K562 (cell line): Measurements from ENCODE around the gene ABLIM1. TPM values are rescaled to one million over a fixed set of nuclear protein-coding genes. Genes with fewer than 3 reads are reported as not detected.

Experiments used
- ATAC-seq: fragments of 200-7000 bp; cut with Tn5 transposase; 3 replicates; pipeline ENCODE4 v1.9.1; 2020; ENCODE audit warnings: moderate library complexity
- BruUV-seq: library from RNA; stranded (reverse); fragments of 400-500 nt; replicated peaks from 2 replicates; lab custom pipeline; 2021; lab: Mats Ljungman, UMichigan
- CTCF ChIA-PET: fragments of 300-600 bp; formaldehyde crosslinking; extraction: SDS; loops from one replicate; lab custom pipeline; 2021; ENCODE audit warnings: low intra/inter-chr PET ratio; lab: Yijun Ruan, JAX
- POLR2A ChIA-PET: fragments of 300-600, 350-650 bp; sonication (Branson Sonifier 250); formaldehyde crosslinking; extraction: SDS; loops from one replicate; lab custom pipeline; 2021; ENCODE audit warnings: antibody characterized with exemption, inconsistent platforms; lab: Yijun Ruan, JAX
- DNase-seq, 4 experiments: peaks; one replicate each; pipeline versions ENCODE4 v3.0.0 to v3.0.0-alpha.2; 2011 to 2018; ENCODE audit warnings: low spot score in 3 of 4, mixed read lengths in 3 of 4; ENCODE audit errors: extremely low read depth in 1 of 4
- FAIRE-seq: peaks from 2 replicates; lab custom pipeline; 2011; peaks lifted over from hg19 to GRCh38; lab: Jason Lieb, UNC
- H2AFZ ChIP-seq: 2 replicates; pipeline ENCODE4 v1.6.0; 2011; ENCODE audit warnings: low read depth, low read length, control low read depth, inconsistent platforms
- H3K27ac ChIP-seq: fragments of 200-600 bp; 3 replicates; pipeline ENCODE4 v1.8.0; 2011; ENCODE audit warnings: low read depth, mild to moderate bottlenecking, control low read depth, inconsistent platforms, low read length, moderate library complexity, mixed read lengths; ENCODE audit errors: extremely low read depth
- H3K27me3 ChIP-seq, 2 experiments: fragments of 300-600 bp in 1 of 2; 2 replicates in 1 of 2; 3 replicates in 1 of 2; pipeline versions ENCODE4 v1.6.0 to v1.8.0; 2011; ENCODE audit warnings: inconsistent platforms in 2 of 2, low read length in 2 of 2, mild to moderate bottlenecking in 1 of 2, mixed read lengths in 1 of 2, moderate library complexity in 1 of 2; ENCODE audit not compliant: control insufficient read depth in 2 of 2, insufficient read depth in 2 of 2
- H3K36me3 ChIP-seq: fragments of 300-600 bp; 3 replicates; pipeline ENCODE4 v1.8.0; 2011; ENCODE audit warnings: mild to moderate bottlenecking, low read length, inconsistent platforms; ENCODE audit not compliant: control insufficient read depth, insufficient read depth
- H3K4me1 ChIP-seq, 2 experiments: fragments of 200-600 bp in 1 of 2; replicated peaks in 1 of 2; 2 replicates in 1 of 2; 3 replicates in 1 of 2; pipeline versions ENCODE4 v1.5.1 to v1.8.0; 2011; ENCODE audit warnings: inconsistent platforms in 2 of 2, low read length in 2 of 2, mild to moderate bottlenecking in 1 of 2, mixed read lengths in 1 of 2, moderate library complexity in 1 of 2; ENCODE audit not compliant: control insufficient read depth in 2 of 2, insufficient read depth in 2 of 2
- H3K4me2 ChIP-seq: 2 replicates; pipeline ENCODE4 v1.6.1; 2011; ENCODE audit warnings: low read length, control low read depth, inconsistent platforms, mixed read lengths; ENCODE audit not compliant: insufficient read depth
- H3K4me3 ChIP-seq: fragments of 200-600 bp; sonication (generic), shearing (Covaris generic); 2 replicates; pipeline ENCODE4 v1.5.1; 2016; ENCODE audit warnings: control low read depth, inconsistent platforms
- H3K79me2 ChIP-seq: fragments of 200-600 bp; 3 replicates; pipeline ENCODE4 v1.8.0; 2011; ENCODE audit warnings: low read length, inconsistent platforms; ENCODE audit not compliant: control insufficient read depth, insufficient read depth
- H3K9ac ChIP-seq, 2 experiments: 2 replicates each; pipeline versions ENCODE4 v1.6.0 to v1.6.1; 2011; ENCODE audit warnings: low read depth in 2 of 2, low read length in 2 of 2, control low read depth in 1 of 2, inconsistent platforms in 1 of 2, mild to moderate bottlenecking in 1 of 2, mixed read lengths in 1 of 2; ENCODE audit not compliant: insufficient read depth in 1 of 2
- H3K9me1 ChIP-seq: one replicate; pipeline ENCODE4 v1.6.0; 2011; ENCODE audit warnings: inconsistent platforms, mild to moderate bottlenecking, low read length, moderate library complexity; ENCODE audit not compliant: control insufficient read depth, insufficient read depth
- H3K9me3 ChIP-seq: replicated peaks from 2 replicates; pipeline ENCODE4 v1.5.1; 2011; ENCODE audit warnings: low read depth, low read length, inconsistent platforms; ENCODE audit not compliant: control insufficient read depth, insufficient read depth
- H4K20me1 ChIP-seq: replicated peaks from 2 replicates; pipeline ENCODE4 v1.6.1; 2011; ENCODE audit warnings: low read length, inconsistent platforms, mixed read lengths; ENCODE audit not compliant: control insufficient read depth, insufficient read depth
- ARID1B ChIP-seq: fragments of 450-650 bp; IDR thresholded peaks from 2 replicates; pipeline ENCODE4 v1.6.1; 2016; ENCODE audit warnings: antibody characterized with exemption, mild to moderate bottlenecking, inconsistent platforms
- CBX2 ChIP-seq: fragments of 200-600 bp; sonication (generic); IDR thresholded peaks from one replicate; pipeline ENCODE4 v1.6.1; 2012; ENCODE audit warnings: mild to moderate bottlenecking, low read length, inconsistent platforms; ENCODE audit not compliant: insufficient read depth, poor library complexity, severe bottlenecking
- EWSR1 ChIP-seq: fragments of 450-650 bp; IDR thresholded peaks from 2 replicates; pipeline ENCODE4 v1.6.1; 2018; ENCODE audit warnings: borderline replicate concordance, mild to moderate bottlenecking, low read depth, moderate library complexity; ENCODE audit not compliant: partially characterized antibody
- FOSL1 ChIP-seq: fragments of 200-800 bp; sonication (Bioruptor generic); conservative IDR thresholded peaks from 2 replicates; pipeline ENCODE4 v1.6.1; 2016; ENCODE audit warnings: missing genetic modification characterization, missing compliant biosample characterization
- FOXO4 ChIP-seq: fragments of 450-650 bp; formaldehyde crosslinking; IDR thresholded peaks from 2 replicates; pipeline ENCODE4 v1.4.0; 2020; ENCODE audit warnings: mild to moderate bottlenecking, moderate library complexity
- GTF2B ChIP-seq: IDR thresholded peaks from 2 replicates; pipeline ENCODE4 v1.6.1; 2011; ENCODE audit not compliant: insufficient read length; ENCODE audit errors: extremely low read depth
- HOMEZ ChIP-seq: fragments of 250-450 bp; sonication (Bioruptor Pico); IDR thresholded peaks from 2 replicates; pipeline ENCODE4 v1.4.0; 2020; ENCODE audit warnings: mild to moderate bottlenecking, moderate library complexity
- PBX2 ChIP-seq, 2 experiments: IDR thresholded peaks in 1 of 2; conservative IDR thresholded peaks in 1 of 2; 2 replicates each; pipeline ENCODE4 v1.6.1; 2016; ENCODE audit warnings: low read depth in 2 of 2, mild to moderate bottlenecking in 1 of 2, missing compliant biosample characterization in 1 of 2, missing genetic modification characterization in 1 of 2, moderate library complexity in 1 of 2
- RBM25 ChIP-seq: fragments of 200-400 bp; formaldehyde crosslinking; IDR thresholded peaks from 2 replicates; pipeline ENCODE4 v1.6.1; 2018; ENCODE audit warnings: low read length, low read depth, moderate library complexity; ENCODE audit not compliant: severe bottlenecking
- ZNF12 ChIP-seq: sonication (generic); formaldehyde crosslinking; IDR thresholded peaks from 2 replicates; pipeline ENCODE4 v1.4.0; 2020; ENCODE audit warnings: mild to moderate bottlenecking, missing genetic modification reagents
- WGBS: fragments of 100-300 bp; shearing (Covaris generic); methylation state at CpG from one replicate; pipeline ENCODE4 v1.1.6; 2016; ENCODE audit warnings: low coverage, mixed read lengths; ENCODE audit not compliant: insufficient coverage; ENCODE audit errors: missing lambda C conversion rate; 5-methylcytosine and 5-hydroxymethylcytosine counted together
- in situ Hi-C: fragments of 300-500 bp; cut with MboI; formaldehyde crosslinking; loops from 4 replicates; pipeline ENCODE4 v1.15.0; 2018; ENCODE audit warnings: inconsistent platforms, mixed read lengths
- intact Hi-C: fragments of 100-400 bp; cut with micrococcal nuclease; formaldehyde crosslinking; loops from 2 replicates; pipeline ENCODE4 v1.14.2; 2022
- polyA plus RNA-seq, 8 experiments: library from polyadenylated mRNA; depleted of rRNA in 4 of 8; stranded (reverse) in 5 of 8; unstranded in 3 of 8; fragments of >200 nt; fragmentation: Nextera tagmentation in 2 of 8; fragmentation: Illumina TruSeq in 1 of 8; extraction: Ambion mirVana in 2 of 8; extraction: Trizol in 1 of 8; gene quantifications; 2 replicates each; pipeline versions ENCODE4 v1.2.1 to v1.2.3, GENCODE V29; 2011 to 2014; ENCODE audit warnings: inconsistent platforms in 1 of 8, missing spikeins in 1 of 8
- total RNA-seq, 7 experiments: library from RNA; depleted of rRNA in 6 of 7; stranded (reverse); fragments of >200 nt in 6 of 7; fragmentation: Illumina TruSeq in 2 of 7; extraction: Trizol in 2 of 7; gene quantifications; 2 replicates each; pipeline versions ENCODE4 v1.2.1 to v1.2.3, GENCODE V29; 2011 to 2021; ENCODE audit warnings: low replicate concordance in 1 of 7

The ABLIM1 gene
- total and polyA plus RNA-seq, 9 of the 15 experiments (the other 6 are each of a cell fraction or from before 2014, with no cell fraction given), result 0.07 to 0.49 (median 0.14) TPM; not detected in 6

GRCh38 chr10:114538181-114538906 lies 119.7 kb downstream of the ABLIM1 start:
- Histone ChIP-seq H3K27me3 (no peaks in the 10 kb centered on the region; a peak in 2 of 5 replicates), H3K4me1 (no peaks in the 10 kb centered on the region), H3K79me2 (no peaks in the 10 kb centered on the region), H3K9me3 (no peaks in the 10 kb centered on the region), H3K27ac (no peak overlapping the region), H4K20me1 (no peaks in the 10 kb centered on the region), H3K4me3 (no peak overlapping the region), H3K9ac (no peak overlapping the region), H2AFZ (no peak overlapping the region), H3K4me2 (no peak overlapping the region), H3K36me3 (no peaks in the 10 kb centered on the region), H3K9me1 (no peaks in the 10 kb centered on the region)
- intact Hi-C loops (no loop called here), in situ Hi-C loops (no loop called here)
- BruUV-seq, result no TSS peak
- ChIA-PET CTCF (no interaction called here), POLR2A (no interaction called here)
- no peak for FAIRE-seq
- TF ChIP-seq RBM25 (no peak), CBX2 (no peak), FOSL1 (tag) (no peak), EWSR1 (no peak), FOXO4 (no peak), ARID1B (no peak), GTF2B (no peak), ZNF12 (no peak), PBX2 (CRISPR knock-in tag; IDR thresholded peaks at IDR 0.05; ENCODE audit: low read depth) (no peak), PBX2 (tag; conservative IDR thresholded peaks at IDR 0.05; ENCODE audit: low read depth) (no peak), HOMEZ (CRISPR knock-in tag) (no peak)
- no peak for DNase-seq
- whole genome bisulfite sequencing, result 0% methylated on average over 7 of the region's 13 CpGs
- ATAC-seq, result no peak
